PC-3 (cell line): ENCODE measurements around the gene EYS.

ENCODE experiments used
- CTCF ChIP-seq: fragments of 300-600 bp; sonication (generic); conservative IDR thresholded peaks from 2 replicates; pipeline ENCODE4 v1.5.1; 2017; ENCODE audit warnings: antibody characterized with exemption, low read depth, mild to moderate bottlenecking, low read length
- EZH2 ChIP-seq: fragments of 300-600 bp; sonication (generic); IDR thresholded peaks from one replicate; pipeline ENCODE4 v1.6.1; 2017; ENCODE audit warnings: antibody characterized with exemption, mild to moderate bottlenecking, low read length; ENCODE audit not compliant: unreplicated experiment

DNA sequence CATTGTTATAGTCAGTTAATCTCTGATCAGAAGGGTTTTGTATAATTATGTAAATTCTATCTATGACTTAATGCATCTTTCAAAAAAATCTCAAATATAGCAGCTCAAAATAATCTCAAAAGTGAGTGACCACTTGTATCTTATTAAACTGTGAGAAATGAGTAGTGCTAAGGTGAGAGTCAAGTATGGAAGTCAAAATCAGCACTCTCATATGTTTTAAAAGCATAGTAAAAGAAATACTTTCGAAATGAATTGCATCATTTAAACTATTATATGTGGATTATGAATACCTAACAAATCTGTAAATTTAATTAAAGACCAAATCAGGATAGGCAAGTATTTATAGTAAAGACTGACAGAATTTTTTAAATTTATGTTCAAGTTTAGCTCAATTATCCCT is 1425.9 kb downstream of the EYS start:
- TF ChIP-seq EZH2 (no peak), CTCF (no peak)
